HT1080 (cell line): ENCODE data around the gene CXorf38. TPM values are rescaled to one million over a fixed set of nuclear protein-coding genes. Genes with fewer than 3 reads are reported as not detected.

Source experiments
- DNase-seq: peaks from one replicate; pipeline ENCODE4 v3.0.0-alpha.2; 2015; ENCODE audit warnings: low read depth
- polyA plus RNA-seq, 2 experiments: library from polyadenylated mRNA; depleted of rRNA; stranded (reverse); fragments of >200 nt; gene quantifications; 2 replicates each; pipeline ENCODE4 v1.2.3, GENCODE V29; 2015
- total RNA-seq: library from RNA; depleted of rRNA; stranded (reverse); fragments of >200 nt; shearing (Covaris generic); gene quantifications from 2 replicates; pipeline ENCODE4 v1.2.3, GENCODE V29; 2014; rRNA removed

Gene CXorf38, protein sequence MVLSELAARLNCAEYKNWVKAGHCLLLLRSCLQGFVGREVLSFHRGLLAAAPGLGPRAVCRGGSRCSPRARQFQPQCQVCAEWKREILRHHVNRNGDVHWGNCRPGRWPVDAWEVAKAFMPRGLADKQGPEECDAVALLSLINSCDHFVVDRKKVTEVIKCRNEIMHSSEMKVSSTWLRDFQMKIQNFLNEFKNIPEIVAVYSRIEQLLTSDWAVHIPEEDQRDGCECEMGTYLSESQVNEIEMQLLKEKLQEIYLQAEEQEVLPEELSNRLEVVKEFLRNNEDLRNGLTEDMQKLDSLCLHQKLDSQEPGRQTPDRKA
- 11.6 and 11.9 TPM in 2 replicates for total RNA-seq
- 19.9 and 25.1 TPM in 2 replicates for polyA plus RNA-seq (2015; cell fraction: cytosol; rRNA removed)
- 20.6 and 27.5 TPM in 2 replicates for polyA plus RNA-seq (2015; cell fraction: nucleus; rRNA removed)

DNA sequence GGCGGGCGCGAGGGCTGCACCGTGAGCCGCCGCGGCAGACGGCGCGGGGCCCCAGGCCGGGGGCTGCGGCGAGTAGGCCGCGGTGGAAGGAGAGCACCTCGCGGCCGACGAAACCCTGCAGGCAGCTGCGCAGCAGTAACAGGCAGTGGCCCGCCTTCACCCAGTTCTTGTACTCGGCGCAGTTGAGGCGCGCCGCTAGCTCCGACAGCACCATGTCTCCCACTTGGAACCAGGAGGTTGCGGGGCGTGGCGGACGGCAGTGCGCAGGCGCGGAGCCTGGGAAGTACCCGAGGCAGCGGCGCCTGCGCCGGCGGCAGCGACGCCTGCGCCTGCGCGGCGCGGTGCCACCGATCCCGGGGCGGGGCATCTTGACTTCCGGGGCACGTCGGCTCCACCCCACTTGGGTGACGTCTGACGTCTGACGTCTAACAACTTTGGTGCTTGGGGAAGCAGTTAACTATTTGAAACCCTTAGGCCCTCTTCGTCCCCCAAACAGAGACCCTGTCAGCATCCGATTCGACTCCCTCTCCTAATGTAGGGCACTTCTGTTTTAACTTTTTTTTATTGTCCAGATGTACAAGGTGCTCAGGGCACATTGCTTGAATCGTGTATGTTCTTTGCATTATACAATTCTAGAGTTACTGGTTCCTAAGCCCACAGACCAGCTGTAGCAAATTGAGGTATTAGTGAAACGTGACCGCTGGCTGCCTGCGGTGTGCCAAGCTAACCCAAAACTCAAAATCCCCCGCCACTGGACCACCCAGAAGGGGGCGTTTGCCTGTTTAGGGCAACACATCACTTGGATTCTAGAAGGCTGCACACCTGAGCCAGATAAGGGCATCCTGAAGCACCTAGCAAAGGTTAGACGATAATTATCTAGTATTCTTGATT, at the start of gene CXorf38:
TSS of gene CXorf38 (minus strand) at position 255 of the 891 bp plus-strand sequence. CDS start at position 214, 41 bp downstream.
- peak; percentile 84 for DNase-seq

DNA sequence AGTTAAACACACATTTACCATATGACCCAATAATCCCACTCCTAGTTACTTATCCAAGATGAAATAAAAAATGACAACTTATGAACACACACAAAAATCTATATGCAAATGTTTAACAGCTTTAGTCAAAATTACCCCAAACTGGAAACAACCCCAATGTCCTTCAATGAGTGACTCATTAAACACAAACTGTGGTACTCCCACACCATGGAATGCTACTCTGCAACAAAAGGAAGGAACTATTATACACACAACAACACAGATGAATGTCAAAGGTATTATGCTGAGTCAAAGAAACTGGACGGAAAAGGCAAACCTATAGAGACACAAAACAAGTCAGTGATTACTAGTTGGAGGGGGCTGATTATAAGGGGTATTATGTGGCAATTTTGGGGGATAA, 47.4 kb upstream of the CXorf38 start:
- no peak for DNase-seq

DNA sequence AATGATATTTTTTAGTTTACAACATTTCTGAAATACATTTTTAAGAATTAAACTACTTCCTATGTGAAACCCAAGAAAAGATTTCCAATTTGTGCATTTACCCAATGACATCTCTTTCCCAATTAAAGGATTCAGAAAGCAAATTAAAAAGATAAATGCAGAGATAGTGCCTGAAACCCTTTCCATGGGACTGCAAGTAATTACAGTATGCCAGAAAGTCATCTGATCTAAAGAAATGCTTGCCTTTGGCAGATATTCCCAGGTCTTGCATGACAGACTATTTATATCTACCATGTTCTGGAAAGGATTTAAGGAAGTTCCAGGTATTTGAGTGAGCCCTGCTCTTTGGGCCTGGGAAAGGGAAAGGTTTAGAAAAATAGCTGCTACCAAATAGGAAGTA, 41.6 kb upstream of the CXorf38 start:
- DNase-seq: no peak

DNA sequence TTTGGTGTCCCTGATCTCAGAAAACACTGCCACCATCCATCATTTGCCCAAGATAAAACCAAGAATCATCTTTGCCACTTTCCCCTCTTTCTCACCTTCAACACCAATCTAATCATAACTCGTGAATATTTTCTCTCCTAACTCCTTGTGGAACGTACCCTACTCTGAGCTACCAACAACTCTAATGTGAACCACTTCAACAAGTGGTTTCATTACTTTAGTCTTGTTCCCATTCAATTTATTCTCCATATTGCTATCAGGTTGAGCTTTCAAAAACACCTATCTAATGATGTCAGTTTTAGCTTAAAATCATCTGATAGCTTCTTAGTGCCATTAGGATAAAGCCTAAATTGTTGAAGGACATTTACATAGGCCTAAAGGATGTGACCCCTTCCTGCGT, 39.8 kb upstream of the CXorf38 start:
- no peak for DNase-seq

DNA sequence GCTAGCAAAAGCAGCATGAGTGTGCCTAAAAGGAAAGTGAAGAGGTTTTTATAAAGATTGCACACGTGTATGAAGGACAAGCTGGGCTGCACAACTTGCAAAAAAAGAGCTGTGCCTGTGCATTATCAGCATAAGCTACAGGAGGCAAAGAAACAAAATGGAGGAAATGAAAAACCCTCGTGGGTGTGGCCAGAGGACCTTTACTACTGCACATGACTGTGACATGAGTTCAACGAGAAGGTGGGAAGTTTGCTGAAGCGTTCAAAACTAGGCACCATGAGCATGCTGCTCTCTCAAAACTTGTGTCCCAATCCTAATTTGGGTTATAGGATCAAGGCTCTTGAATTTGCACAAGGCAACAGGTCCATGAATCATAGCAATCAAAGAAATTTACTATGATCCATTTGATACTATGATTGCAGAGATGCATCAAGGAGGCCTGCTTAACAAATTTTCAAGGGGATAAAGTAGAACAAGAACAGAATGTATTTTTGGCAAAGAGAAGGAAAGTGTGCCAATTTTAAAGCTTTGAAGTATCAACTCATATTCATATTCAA, 38.1 kb upstream of the CXorf38 start:
- DNase-seq: no peak

DNA sequence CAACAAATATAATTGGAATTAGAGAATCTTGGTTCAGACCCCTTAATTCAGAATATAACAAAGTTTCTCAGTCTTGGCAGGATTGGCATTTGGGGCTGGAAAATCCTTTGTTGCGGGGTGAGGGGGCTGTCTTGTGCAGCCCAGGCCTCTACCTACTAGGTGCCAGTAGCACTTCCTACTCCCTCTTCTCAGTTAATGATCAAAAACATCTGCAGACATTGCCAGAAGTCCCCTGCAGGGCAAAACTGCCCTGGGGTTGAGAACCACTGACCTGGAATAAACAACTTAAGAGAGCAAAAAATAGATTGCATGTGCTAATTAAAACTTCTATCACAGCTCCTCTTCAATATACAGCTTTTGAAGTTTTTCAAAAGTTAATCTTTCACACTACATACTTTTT, 36.7 kb upstream of the CXorf38 start:
- no peak for DNase-seq

DNA sequence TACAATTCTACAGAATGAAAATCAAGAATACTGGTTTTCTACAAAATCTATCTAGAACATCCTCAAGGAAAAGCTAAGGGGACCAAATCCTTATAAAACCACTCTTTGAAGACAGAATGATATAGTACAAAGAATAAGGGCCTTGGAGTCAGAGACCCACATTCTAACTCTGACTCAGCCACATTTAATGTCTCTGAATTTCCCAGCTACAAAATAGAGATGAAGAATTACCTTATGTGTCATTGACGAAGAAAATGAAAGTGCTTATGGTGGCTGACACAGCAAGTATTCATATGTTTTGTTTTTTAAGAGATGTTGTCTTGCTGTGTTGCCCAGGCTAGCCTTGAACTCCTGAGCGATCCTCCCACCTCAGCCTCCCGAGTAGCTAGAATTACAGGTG, 35.9 kb upstream of the CXorf38 start:
- DNase-seq: no peak

DNA sequence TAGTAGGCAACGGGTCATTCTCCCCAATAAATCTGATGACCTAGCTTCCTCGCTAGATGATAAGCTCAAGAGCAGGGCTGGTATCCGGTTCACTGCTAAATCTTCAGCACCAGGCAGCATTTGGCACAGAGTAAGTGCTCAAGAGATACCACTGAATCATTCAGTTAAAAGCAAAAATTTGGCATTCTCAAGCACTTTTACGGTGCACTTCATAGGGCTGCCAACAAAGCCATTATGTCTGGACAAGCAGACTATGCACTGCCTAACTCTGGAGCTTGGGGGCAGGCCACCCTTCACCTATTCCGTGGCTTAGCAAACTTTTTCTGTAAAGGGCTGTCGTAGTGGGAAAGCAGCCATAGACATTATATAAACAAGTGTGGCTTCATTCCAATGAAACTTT, 23.8 kb upstream of the CXorf38 start:
- DNase-seq: no peak

DNA sequence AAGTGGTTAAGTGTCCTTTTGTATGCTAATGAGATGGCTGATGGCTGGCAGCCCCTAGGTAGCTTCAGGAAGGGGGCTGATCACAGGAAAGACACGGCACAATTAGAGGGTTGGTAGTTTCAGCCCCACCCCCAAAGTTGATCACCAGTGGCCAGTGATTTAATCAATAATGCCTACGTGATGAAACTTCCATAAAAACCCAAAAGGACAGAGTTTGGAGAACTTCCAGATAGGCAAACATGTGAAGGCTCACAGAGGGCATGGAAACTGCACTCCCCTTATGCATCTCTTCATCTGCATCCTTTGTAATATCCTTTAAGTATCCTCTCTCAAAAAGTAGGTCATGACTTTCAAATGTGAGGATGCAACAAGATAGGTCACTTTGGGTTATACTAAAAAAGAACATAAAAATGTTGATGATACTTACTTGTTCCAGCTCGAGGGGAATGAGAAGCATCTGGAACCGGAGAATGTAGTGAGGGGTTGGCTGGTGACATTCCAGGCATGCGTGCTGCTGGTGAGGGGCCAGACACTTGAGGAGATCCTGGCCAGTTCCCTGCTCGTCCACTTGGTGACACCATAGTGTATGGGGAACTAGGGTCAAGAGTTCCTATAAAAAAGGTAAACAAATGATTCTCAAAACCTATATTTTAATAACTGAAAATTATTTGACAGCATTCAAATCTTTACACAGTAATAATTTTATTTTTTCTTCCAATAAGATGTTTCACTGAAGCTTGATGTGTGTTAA, 16.7 kb upstream of the CXorf38 start:
- DNase-seq: no peak

DNA sequence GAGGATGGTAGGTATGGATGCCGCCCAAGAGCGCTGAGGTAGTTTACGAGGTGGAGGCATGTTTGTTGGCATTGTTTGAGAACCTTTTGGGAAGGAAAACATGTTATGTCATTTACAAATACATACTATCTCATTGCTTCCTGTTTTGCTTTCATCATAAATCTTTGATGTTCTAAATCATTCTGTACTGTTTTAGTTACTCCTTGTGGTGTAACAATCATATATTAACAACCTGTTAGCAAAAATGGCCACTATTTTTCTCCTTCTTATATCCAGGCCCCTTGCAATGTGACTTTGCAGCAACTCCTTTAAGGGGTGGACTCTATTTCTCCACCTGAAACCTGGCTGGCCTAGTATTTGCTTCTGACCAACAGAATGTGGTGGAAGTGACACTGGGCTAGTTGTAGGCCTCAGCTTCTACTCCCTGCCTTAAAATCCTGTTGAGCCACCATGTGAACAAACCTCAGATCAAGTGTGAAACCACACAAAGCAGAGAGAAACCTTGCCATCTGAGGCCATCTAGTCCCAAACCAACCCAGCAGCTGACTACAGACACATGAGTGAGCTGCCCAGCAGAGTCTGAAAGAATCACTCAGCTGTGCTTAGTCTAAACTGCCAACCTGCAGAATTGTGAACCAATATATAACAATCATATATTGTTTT, 15.8 kb upstream of the CXorf38 start:
- DNase-seq: no peak

DNA sequence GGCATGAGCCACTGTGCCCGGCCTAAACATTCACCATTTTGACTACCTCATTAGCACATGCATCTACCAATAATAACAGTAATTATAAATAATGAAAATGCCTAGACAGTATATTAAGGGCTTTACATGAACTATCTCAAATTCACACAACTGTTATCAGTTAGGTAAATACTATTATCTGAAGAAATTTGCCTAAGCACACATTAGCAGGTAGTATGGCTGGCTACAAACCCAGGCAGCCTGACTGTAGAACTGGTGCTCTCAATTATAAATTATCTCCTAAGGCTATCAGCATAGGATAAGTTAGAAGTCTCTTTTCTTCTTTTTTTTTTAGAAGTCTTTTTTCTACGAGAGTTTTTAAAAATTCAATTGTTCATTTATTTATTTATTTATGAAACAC, 14.1 kb upstream of the CXorf38 start:
- no peak for DNase-seq

DNA sequence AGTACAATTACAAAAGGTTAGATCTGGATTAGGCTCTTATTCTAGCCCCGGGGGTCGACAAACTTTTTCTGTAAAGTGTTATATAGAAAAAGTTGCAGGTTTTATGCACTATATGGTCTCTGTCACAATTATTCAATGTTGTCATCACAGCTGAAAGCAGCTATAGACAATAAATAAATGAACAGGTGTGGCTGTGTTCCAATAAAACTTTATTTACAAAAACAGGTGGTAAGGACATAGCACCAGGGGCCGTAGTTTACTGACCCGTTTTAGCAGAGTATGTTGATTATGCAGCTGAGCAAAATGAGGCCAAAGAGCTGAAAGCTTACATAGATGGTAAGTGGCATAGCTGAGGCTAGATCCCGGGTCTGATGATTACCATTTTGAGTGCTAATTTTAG, 13.0 kb upstream of the CXorf38 start:
- no peak for DNase-seq

DNA sequence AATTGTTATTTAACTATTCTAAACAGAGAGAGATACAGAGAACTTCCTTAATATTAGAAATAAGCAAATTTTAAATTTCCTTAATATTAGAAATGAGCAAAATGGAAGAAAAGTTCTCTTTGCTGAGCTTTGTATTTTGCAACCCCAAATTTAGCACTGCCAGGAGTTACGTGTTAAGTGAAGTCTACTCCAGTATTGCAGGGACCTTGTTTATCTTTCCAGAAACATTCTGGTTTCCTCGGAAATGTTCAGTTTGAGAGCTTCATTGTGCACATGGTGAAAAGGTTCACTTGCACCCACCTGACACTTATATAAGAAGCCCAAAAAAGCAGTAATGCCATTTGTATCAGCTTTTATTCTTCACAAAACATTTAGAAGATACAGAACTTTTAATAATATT, 6.2 kb upstream of the CXorf38 start:
- DNase-seq: no peak

DNA sequence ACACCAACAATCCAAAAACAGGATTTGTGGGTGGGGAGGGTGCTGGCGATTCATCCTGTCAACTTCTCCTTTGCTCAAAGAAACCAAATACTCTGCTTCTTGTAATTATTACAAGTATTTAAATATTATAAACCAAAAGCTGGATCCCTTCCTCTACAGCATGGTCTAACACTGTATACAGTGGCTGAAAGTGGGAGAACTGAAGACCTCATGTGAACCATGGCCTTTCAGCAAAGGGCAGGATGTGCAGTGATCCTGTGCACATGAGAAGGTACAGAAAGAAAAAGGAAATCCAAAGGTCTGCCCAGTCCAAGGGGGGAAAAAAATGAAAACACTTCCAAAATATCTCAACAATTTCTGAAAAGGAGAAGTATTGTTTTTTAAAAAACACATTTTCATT, 5.3 kb upstream of the CXorf38 start:
- no peak for DNase-seq

DNA sequence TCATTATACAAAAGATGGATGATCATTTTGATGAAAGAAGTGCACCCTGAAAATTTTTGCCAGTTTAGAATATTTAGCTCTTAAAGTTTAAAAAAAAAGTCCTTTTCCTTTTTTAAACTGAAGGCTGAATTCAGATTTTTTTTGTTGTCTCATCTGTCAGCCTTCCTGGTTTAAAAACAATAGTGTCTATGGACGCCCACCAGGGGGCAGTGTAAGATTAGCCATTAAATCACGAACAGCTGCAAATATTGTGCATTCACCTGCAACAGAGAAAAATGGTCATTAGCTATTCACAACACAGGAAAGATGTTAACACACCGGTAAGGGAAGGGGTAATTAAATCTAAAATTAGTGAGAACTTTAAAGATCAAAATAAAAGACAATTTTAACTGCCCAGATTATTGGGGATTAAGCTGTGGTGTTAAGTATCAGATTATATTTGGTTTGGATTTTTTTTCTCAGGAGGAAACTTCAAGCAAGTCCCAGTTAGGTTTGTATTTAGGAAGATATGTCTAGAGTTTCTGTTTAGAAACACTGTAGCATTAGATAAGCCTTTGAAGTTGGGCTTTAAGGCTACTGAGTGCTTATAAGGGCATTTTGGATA, 4.4 kb upstream of the CXorf38 start:
- peak; percentile 29 for DNase-seq

DNA sequence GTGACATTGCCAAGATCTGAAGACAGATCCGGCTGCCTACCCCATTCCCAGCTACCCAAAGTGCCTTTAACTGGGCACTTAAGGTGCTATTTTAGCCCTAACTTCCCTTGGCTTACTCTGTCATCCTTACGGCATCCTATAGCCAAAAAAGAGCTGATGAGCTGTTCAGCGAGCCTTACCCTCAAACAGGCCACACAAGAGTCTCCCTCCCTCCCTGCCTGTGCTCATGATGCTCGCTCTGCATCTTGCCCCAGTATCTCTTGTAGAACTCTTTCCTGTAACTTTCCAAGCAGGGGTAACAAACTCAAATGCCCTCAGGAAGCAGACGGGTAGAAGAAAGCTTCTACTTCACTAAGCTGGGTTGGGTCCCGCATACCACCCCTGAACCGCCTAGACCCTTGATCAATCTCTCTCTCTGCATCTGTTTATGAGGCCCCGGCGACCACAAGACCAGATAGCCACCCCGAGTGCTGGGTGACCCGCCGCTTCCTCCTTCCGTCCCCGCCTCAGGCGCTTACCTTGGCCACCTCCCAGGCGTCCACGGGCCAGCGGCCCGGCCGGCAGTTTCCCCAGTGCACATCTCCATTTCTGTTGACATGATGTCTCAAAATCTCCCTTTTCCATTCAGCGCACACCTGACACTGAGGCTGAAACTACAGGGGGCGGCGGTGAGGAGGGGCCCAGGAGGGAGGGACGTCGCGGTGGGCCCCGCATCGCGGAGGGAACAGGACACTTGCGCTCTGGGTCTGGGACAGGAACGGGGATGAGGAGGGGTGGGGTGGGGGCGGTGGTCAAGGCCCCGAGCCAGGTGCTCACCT, 663 bp downstream of the CXorf38 start:
- peak; percentile 3 for DNase-seq

DNA sequence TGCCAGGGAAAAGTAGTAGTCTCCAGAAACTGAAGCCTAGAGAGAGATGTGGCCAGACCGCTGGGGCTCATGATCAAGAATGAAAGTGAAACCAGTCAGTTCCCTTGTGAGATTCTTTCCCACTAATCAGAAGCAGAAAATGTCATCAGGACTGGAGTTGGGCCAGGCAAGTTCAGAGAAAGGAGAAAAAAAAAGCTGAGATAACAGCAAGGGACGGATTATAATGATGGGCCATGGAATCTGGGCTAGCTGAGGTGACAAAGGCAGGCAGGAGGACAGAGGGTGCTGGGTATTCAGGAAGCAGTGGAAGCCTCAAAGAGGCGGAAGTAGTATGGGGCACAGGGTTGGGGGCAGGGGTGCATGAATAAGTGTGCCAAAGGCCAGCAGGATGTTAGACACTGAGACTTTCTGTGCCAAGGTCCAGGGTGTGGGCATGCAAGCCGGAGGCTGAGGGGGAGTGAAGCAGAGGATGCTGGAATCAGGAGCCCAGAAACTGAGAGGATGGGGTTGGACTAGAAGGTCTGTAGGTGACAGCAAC, 2.5 kb downstream of the CXorf38 start:
- DNase-seq: peak; percentile 80

DNA sequence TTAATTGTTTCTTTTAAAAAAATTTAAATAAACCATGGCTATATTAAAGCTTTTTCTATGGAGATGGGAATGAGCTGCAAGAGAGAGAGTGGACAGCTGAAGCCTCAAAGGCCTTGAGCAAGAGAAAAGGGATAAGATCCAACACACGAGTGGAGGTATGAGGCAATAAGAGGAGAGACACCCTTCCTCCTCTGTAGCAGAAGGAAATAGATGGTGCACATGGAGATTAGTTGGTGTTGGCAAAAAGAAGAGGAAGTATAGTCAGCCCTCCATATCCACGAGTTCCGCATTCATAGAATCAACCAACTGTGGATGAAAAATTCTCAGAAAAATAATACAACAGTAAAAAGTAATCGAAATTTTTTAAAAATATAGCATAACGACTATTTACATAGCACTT, 3.2 kb downstream of the CXorf38 start:
- DNase-seq: no peak

DNA sequence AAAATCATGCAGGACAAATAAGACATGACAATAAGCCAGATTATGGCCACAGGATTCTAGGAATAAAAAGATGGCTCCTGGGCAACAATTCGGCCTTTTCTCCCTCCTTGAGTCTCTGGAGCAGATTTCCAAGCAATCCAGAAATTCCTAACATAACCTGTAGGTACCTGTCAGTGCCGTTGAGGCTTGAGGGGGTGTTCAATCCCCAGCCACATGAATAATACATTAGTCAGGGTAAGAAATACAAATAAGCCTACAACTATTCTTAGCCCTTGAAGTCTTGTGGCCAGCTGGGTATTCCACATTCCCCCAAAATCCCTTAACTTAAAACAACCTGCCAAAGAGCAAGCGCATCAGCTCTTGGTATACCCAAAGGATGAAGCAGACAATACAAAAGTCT, 9.7 kb downstream of the CXorf38 start:
- DNase-seq: no peak
